ENCODE data around the gene RAB17.

DNA sequence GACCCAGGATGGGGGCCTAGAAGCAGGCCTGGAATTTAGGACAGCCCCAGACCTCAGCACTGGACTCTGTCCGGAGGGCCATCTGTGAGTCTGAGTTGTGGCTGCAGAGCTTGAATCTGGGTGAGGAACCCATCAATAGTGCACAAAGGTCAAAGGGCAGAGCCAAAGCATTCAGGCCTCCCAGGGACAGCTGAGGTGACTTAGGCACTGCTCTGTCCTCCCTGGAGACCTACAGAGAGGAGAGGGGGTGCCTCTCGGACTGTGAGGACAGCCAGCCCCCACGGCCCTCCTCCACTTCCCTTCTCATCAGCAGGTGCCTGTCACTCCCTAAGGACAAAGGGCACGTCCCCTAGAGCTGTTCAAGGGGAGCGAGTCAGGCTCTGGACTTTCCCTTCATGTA, 49.3 kb downstream of the RAB17 start:
- TF ChIP-seq CTCF (IDR thresholded peaks at IDR 0.05) (no peak), POLR2A (IDR thresholded peaks at IDR 0.05) (no peak)

Measured in uterus (tissue), 2 donors.